Prostate gland (tissue), 2 donors: ENCODE measurements around the gene FANK1. TPM values are rescaled to one million over a fixed set of nuclear protein-coding genes. Genes with fewer than 3 reads are reported as not detected.

ENCODE experiments used
- DNase-seq: peaks from one replicate; pipeline ENCODE4 v3.0.0-alpha.2; 2019; ENCODE audit warnings: low spot score
- H3K27ac ChIP-seq, 2 donors: fragments of 200-600 bp; sonication (generic); 2 replicates each; pipeline ENCODE4 v1.5.1; 2017 to 2019
- H3K27me3 ChIP-seq: fragments of 200-600 bp; sonication (generic); replicated peaks from 2 replicates; pipeline ENCODE4 v1.5.1; 2019; ENCODE audit not compliant: insufficient read depth
- H3K36me3 ChIP-seq, 2 donors: fragments of 200-600 bp; sonication (generic); 1 replicate in 1 of 2; 2 replicates in 1 of 2; pipeline versions ENCODE4 v1.5.1 to v1.8.1; 2017 to 2019
- H3K4me1 ChIP-seq: fragments of 200-600 bp; sonication (generic); replicated peaks from 2 replicates; pipeline ENCODE4 v1.5.1; 2019
- H3K4me3 ChIP-seq, 2 donors: fragments of 200-600 bp; sonication (generic); 2 replicates each; pipeline ENCODE4 v1.5.1; 2017 to 2019
- H3K9me3 ChIP-seq: fragments of 200-600 bp; sonication (generic); 2 replicates; pipeline ENCODE4 v1.5.1; 2017
- CTCF ChIP-seq, 4 experiments: fragments of 200-600 bp in 2 of 4; fragments of 450-650 bp in 2 of 4; sonication (generic) in 2 of 4; IDR thresholded peaks; 1 replicate in 3 of 4; 2 replicates in 1 of 4; pipeline ENCODE4 v1.5.1; 2016 to 2019; ENCODE audit warnings: antibody characterized with exemption in 4 of 4, mild to moderate bottlenecking in 2 of 4, moderate library complexity in 2 of 4
- POLR2A ChIP-seq: fragments of 450-650 bp; IDR thresholded peaks from one replicate; pipeline ENCODE4 v1.6.1; 2016; ENCODE audit warnings: antibody characterized with exemption, mild to moderate bottlenecking
- POLR2AphosphoS5 ChIP-seq: sonication (generic); formaldehyde crosslinking; IDR thresholded peaks from one replicate; pipeline ENCODE4 v1.6.1; 2017; ENCODE audit warnings: antibody characterized with exemption
- WGBS: methylation state at CpG from one replicate; pipeline ENCODE4 v1.1.5; 2018; 5-methylcytosine and 5-hydroxymethylcytosine counted together
- intact Hi-C: fragments of 100-400 bp; cut with DNase I; formaldehyde crosslinking; loops from one replicate; pipeline ENCODE4 v1.14.2; 2022
- total RNA-seq, 2 donors: library from RNA; depleted of rRNA; stranded (reverse); fragments of >200 nt; gene quantifications; one replicate each; pipeline ENCODE4 v1.1.0, GENCODE V29; 2016

FANK1 gene
- total RNA-seq, 2 donors from 2014 or later: 2.6 to 7.9 TPM

- H3K27me3 ChIP-seq: no peaks in the 10 kb centered on the region
- no peaks in the 10 kb centered on the region for H3K9me3 ChIP-seq
- intact Hi-C loops: no loop called here
- no peak for DNase-seq
- 96% methylated on average over 3 of the region's 3 CpGs for WGBS
- TF ChIP-seq POLR2AphosphoS5: no peak
- no peak for TF ChIP-seq POLR2A
- TF ChIP-seq CTCF (IDR thresholded peaks at IDR 0.05): no peak
- no peaks in the 10 kb centered on the region for H3K4me1 ChIP-seq
- H3K4me3 ChIP-seq: no peak overlapping the region
- H3K27ac ChIP-seq: no peak overlapping the region
- H3K36me3 ChIP-seq: no peaks in the 10 kb centered on the region
Observed at GRCh38 chr10:126016882-126017281, 120.5 kb downstream of the FANK1 start.

DNA sequence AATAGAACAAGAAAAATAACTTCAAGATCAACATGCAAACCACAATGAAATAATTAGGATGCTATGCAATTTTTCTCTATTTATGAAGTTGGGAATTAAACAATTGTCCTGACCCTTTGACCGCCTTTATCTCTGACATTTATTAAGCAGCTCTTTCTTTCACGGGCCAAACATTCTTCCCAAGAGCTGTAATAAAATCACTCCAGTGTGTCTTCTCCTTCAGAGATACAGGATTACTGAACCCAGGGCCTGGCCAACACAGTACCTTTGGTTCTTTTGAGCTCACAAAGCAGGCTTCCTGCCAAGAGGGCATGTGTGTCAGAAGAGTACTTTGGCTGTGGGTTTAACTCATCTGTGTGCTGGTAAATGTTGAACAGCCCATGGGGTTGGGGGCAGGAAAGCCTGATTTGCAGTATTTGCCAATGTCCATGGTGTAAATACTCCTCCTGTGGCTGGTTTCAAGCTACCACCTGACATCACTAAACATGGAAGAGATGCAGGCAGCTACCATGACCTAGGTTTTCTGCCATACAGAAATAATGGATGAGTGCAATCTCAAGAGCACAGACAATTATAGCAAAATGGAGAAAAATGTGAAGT, 121.7 kb downstream of the FANK1 start:
- Histone ChIP-seq H3K27me3 (no peaks in the 10 kb centered on the region), H3K9me3 (no peaks in the 10 kb centered on the region), H3K4me1 (no peaks in the 10 kb centered on the region), H3K36me3 (no peaks in the 10 kb centered on the region), H3K27ac (no peak overlapping the region), H3K4me3 (no peak overlapping the region)
- no peak for TF ChIP-seq POLR2A
- TF ChIP-seq CTCF (IDR thresholded peaks at IDR 0.05): no peak
- no peak for TF ChIP-seq POLR2AphosphoS5
- DNase-seq: no peak
- WGBS: 59% methylated on average over 2 of the region's 2 CpGs
- intact Hi-C loops: no loop called here

GRCh38 chr10:126021833-126022500, 125.6 kb downstream of the FANK1 start:
- DNase-seq: no peak
- Histone ChIP-seq H3K4me1 (no peaks in the 10 kb centered on the region), H3K27me3 (no peaks in the 10 kb centered on the region), H3K27ac (no peak overlapping the region), H3K4me3 (no peak overlapping the region), H3K9me3 (no peaks in the 10 kb centered on the region), H3K36me3 (no peaks in the 10 kb centered on the region)
- TF ChIP-seq CTCF (IDR thresholded peaks at IDR 0.05): no peak
- TF ChIP-seq POLR2AphosphoS5: no peak
- no peak for TF ChIP-seq POLR2A
- intact Hi-C loops: no loop called here
- WGBS: 83% methylated on average over 5 of the region's 5 CpGs

DNA sequence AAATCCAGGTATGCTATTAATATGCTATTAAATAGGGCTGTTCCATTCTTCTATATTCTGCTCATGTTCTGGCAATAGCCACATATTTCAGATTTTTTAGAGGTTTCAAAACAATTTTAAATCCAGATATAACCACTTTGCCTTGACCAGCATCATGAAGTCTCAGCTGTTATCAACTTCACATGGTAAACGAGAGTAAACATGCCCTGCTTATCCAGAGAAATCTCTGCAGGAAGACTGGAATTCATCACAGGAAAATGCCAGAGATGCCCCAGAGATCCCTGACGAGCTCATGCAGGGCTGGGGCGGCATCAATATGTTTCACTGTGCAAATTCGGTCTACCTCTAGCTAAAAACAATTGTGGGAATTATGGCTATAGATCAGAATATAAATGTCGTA, 126.5 kb downstream of the FANK1 start:
- TF ChIP-seq POLR2AphosphoS5 (no peak), POLR2A (no peak), CTCF (IDR thresholded peaks at IDR 0.05) (no peak)
- Histone ChIP-seq H3K4me1 (no peaks in the 10 kb centered on the region), H3K27ac (no peak overlapping the region), H3K36me3 (no peaks in the 10 kb centered on the region), H3K27me3 (no peaks in the 10 kb centered on the region), H3K9me3 (no peaks in the 10 kb centered on the region), H3K4me3 (no peak overlapping the region)
- no peak for DNase-seq
- WGBS: 92% methylated on average over 5 of the region's 5 CpGs
- intact Hi-C loops: no loop called here

DNA sequence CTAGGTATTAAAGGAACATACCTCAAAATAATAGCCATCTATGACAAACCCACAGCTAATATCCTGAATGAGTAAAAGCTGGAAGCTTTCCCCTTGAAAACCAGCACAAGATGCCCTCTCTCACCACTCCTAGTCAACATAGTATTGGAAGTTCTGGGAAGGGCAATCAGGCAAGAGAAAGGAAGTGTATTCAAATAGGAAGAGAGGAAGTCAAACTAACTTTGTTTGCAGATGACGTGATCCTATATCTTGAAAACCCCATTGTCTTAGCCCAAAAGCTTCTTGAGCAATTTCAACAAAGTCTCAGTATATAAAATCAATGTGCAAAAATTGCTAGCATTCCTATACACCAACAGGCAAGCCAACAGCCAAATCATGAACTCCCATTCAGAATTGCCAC, 131.3 kb downstream of the FANK1 start:
- intact Hi-C loops: no loop called here
- WGBS: 97% methylated on average over 1 of the region's 1 CpG
- H3K4me1 ChIP-seq: no peaks in the 10 kb centered on the region

More for the DNA sequence above, 131.3 kb downstream of the FANK1 start:
- no peak overlapping the region for H3K4me3 ChIP-seq
- H3K27ac ChIP-seq: no peak overlapping the region
- no peaks in the 10 kb centered on the region for H3K27me3 ChIP-seq
- DNase-seq: no peak
- TF ChIP-seq CTCF (IDR thresholded peaks at IDR 0.05) (no peak), POLR2AphosphoS5 (no peak)
- no peaks in the 10 kb centered on the region for H3K36me3 ChIP-seq
- no peaks in the 10 kb centered on the region for H3K9me3 ChIP-seq
